Testis (tissue), 2 donors: Measurements from ENCODE around the gene COASY.

Experiments
- POLR2A ChIP-seq: fragments of 450-650 bp; IDR thresholded peaks from one replicate; pipeline ENCODE4 v1.6.1; 2017; ENCODE audit warnings: antibody characterized with exemption, mild to moderate bottlenecking, moderate library complexity
- TF ChIP-seq, protein P1 (sequence below), 3 experiments: fragments of 450-650 bp in 2 of 3; fragments of 200-600 bp in 1 of 3; sonication (generic) in 1 of 3; IDR thresholded peaks; one replicate each; pipeline ENCODE4 v1.5.1; 2016 to 2019; ENCODE audit warnings: antibody characterized with exemption in 3 of 3, mild to moderate bottlenecking in 2 of 3, moderate library complexity in 1 of 3

DNA sequence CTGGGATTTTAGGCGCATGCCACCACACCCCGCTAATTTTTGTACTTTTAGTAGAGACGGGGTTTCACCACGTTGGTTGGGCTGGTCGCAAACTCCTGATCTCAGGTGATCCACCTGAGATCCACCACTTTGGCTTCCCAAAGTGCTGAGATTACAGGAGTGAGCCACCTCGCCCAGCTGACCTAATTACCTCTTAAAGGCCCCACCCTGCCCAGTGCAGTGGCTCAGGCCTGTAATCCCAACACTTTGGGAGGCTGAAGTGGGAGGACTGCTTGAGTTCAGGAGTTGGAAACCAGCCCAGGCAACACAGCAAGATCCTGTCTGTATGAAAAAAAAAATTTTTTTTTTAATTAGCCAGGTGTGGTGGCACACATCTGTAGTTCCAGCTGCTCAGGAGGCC lies 2.9 kb upstream of the COASY start:
- TF ChIP-seq, protein P1, sequence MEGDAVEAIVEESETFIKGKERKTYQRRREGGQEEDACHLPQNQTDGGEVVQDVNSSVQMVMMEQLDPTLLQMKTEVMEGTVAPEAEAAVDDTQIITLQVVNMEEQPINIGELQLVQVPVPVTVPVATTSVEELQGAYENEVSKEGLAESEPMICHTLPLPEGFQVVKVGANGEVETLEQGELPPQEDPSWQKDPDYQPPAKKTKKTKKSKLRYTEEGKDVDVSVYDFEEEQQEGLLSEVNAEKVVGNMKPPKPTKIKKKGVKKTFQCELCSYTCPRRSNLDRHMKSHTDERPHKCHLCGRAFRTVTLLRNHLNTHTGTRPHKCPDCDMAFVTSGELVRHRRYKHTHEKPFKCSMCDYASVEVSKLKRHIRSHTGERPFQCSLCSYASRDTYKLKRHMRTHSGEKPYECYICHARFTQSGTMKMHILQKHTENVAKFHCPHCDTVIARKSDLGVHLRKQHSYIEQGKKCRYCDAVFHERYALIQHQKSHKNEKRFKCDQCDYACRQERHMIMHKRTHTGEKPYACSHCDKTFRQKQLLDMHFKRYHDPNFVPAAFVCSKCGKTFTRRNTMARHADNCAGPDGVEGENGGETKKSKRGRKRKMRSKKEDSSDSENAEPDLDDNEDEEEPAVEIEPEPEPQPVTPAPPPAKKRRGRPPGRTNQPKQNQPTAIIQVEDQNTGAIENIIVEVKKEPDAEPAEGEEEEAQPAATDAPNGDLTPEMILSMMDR (IDR thresholded peaks at IDR 0.05) = no peak
- TF ChIP-seq POLR2A = no peak
